Heart right ventricle (tissue), 16 donors: ENCODE results near the gene ALKBH3. TPM values are rescaled to one million over a fixed set of nuclear protein-coding genes. Genes with fewer than 3 reads are reported as not detected.

ENCODE experiments used
- ATAC-seq, 8 donors: fragments of 200-7000 bp; cut with Tn5 transposase; one replicate each; pipeline ENCODE4 v1.9.1; 2020; ENCODE audit warnings: mild to moderate bottlenecking in 8 of 8, moderate library complexity in 8 of 8, moderate number of reproducible peaks in 1 of 8
- DNase-seq, 2 donors: peaks; one replicate each; pipeline ENCODE4 v3.0.0-alpha.2; 2020
- H3K27ac ChIP-seq, 10 donors: fragments of 200-600 bp; sonication (generic) in 2 of 10; one replicate each; pipeline versions ENCODE4 v1.5.0 to v1.8.0; 2020 to 2022; ENCODE audit warnings: mild to moderate bottlenecking in 3 of 10
- H3K27me3 ChIP-seq, 7 donors: fragments of 200-600 bp; one replicate each; pipeline ENCODE4 v1.8.0; 2021 to 2022; ENCODE audit warnings: mild to moderate bottlenecking in 2 of 7
- H3K36me3 ChIP-seq, 9 donors: fragments of 200-600 bp; sonication (generic) in 1 of 9; one replicate each; pipeline versions ENCODE4 v1.5.0 to v1.8.0; 2020 to 2022; ENCODE audit warnings: mild to moderate bottlenecking in 2 of 9
- H3K4me1 ChIP-seq, 9 donors: fragments of 200-600 bp; sonication (generic) in 1 of 9; one replicate each; pipeline versions ENCODE4 v1.5.0 to v1.8.0; 2020 to 2022; ENCODE audit warnings: mild to moderate bottlenecking in 4 of 9
- H3K4me3 ChIP-seq, 10 donors: fragments of 200-600 bp; sonication (generic) in 2 of 10; one replicate each; pipeline versions ENCODE4 v1.5.0 to v1.8.0; 2020 to 2022; ENCODE audit warnings: mild to moderate bottlenecking in 7 of 10, moderate library complexity in 2 of 10
- H3K9me3 ChIP-seq, 11 donors: fragments of 200-600 bp in 10 of 11; sonication (generic) in 2 of 11; one replicate each; pipeline versions ENCODE4 v1.5.0 to v1.8.0; 2013 to 2022; ENCODE audit warnings: mild to moderate bottlenecking in 2 of 11, control low read depth in 1 of 11, moderate library complexity in 1 of 11
- WGBS, 2 donors: extraction: QIAGEN DNeasy Blood & Tissue Kit; methylation state at CpG; one replicate each; pipeline ENCODE4 v1.1.7; 2013; ENCODE audit warnings: inconsistent platforms in 1 of 2; 5-methylcytosine and 5-hydroxymethylcytosine counted together
- intact Hi-C, 10 donors: fragments of 100-400 bp; cut with DNase I; formaldehyde crosslinking; loops; one replicate each; pipeline versions ENCODE4 v1.11.1 to v1.14.2; 2022
- polyA plus RNA-seq, 2 donors: library from polyadenylated mRNA; stranded (reverse); fragments of 200-250 nt; gene quantifications; one replicate each; pipeline ENCODE4 v1.2.3, GENCODE V29; 2013
- total RNA-seq, 10 donors: library from RNA; stranded (reverse); fragmentation: NEBNext Ultra II Directional in 3 of 10; extraction: Animal tissue kit (Norgen Biotek cat#: 25700) in 3 of 10; gene quantifications; one replicate each; pipeline versions ENCODE4 v1.2.1 to v1.2.4, GENCODE V29; 2021 to 2023
- TF ChIP-seq, protein P1 (sequence below), 9 donors: fragments of 200-600 bp; sonication (generic) in 2 of 9; IDR thresholded peaks; one replicate each; pipeline versions ENCODE4 v1.5.0 to v1.8.0; 2021 to 2022; ENCODE audit warnings: antibody characterized with exemption in 9 of 9, mild to moderate bottlenecking in 5 of 9, moderate library complexity in 1 of 9
- donor health status: Arrhythmogenic right ventricular cardiomyopathy.
- donor health status: ischemic (EF 13 %, LVEDD 7.1; RV severe dilation, severe dysfunction).
- donor health status: healthy with polysubstance abuse.
- donor health status: DM: no; HTN: yes; CAD: no.
- donor health status: DM: no; HTN: no; CAD: no.
- donor health status: ischemic (EF 25% LVEDD 6.9; RV normal size, moderate dysfunction).
- donor health status: ischemic (EF 25% LVEDD 5.7; RV mildly dilated, moderate dysfunction).
- donor health status: healthy.
- donor health status: DM: yes; HTN: yes; CAD: no.
- donor health status: Ischemic cardiomyopathy.
- donor health status: ischemic (EF 35%, LVEDD 5.7; RV mildly dilated, moderate dysfunction).
- donor health status: nonischemic (EF 11% LVEDD 7.7; RV severe dilation, severe dysfunction).
- donor health status: DM: yes; HTN: yes; CAD: no.
- donor health status: PGD.
- donor health status: ischemic (EF 29% LVEDD 5.4; RV normal size, mild dysfunction).
- donor health status: nonischemic (EF 23%, LVEDD 6.1; RV moderate dilation, normal function).

The ALKBH3 gene
- total and polyA plus RNA-seq, 12 donors, result 9.2 to 20.5 (median 18.4) TPM

DNA sequence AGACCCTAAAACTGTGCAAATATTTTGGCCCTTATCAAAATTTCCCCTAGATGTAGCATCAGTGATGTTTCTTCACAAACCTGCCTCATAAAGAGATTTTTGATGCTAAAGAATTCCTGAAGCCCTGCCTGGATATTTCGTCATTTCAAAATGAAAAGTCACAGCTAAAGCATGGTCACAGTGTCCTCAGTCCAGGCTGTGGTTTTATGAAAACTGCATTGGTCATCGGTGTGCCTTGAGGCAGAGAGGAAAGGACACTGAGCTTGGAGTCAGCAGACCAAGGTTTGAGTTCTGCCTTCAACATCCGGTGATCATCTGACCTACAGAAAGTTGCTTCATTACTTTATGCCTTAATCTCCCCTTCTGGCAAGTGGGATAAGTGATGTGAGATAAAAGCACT lies 34.8 kb upstream of the ALKBH3 start:
- intact Hi-C loops, result loop anchor here in 1 of 10 donors (10.0 kb wide), 1 partner anchor 271 kb away; no protein-coding TSS in a partner anchor
- TF ChIP-seq, protein P1, sequence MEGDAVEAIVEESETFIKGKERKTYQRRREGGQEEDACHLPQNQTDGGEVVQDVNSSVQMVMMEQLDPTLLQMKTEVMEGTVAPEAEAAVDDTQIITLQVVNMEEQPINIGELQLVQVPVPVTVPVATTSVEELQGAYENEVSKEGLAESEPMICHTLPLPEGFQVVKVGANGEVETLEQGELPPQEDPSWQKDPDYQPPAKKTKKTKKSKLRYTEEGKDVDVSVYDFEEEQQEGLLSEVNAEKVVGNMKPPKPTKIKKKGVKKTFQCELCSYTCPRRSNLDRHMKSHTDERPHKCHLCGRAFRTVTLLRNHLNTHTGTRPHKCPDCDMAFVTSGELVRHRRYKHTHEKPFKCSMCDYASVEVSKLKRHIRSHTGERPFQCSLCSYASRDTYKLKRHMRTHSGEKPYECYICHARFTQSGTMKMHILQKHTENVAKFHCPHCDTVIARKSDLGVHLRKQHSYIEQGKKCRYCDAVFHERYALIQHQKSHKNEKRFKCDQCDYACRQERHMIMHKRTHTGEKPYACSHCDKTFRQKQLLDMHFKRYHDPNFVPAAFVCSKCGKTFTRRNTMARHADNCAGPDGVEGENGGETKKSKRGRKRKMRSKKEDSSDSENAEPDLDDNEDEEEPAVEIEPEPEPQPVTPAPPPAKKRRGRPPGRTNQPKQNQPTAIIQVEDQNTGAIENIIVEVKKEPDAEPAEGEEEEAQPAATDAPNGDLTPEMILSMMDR (IDR thresholded peaks at IDR 0.05), result no peak
- WGBS, 2 donors, result 97% methylated on average over 3 of the region's 3 CpGs
- Histone ChIP-seq H3K4me1 (no peaks in the 10 kb centered on the region), H3K36me3 (peaks cover 0 to 20% (median 0%) of the 10 kb centered on the region in 9 donors), H3K27me3 (no peaks in the 10 kb centered on the region), H3K9me3 (no peaks in the 10 kb centered on the region), H3K4me3 (no peak overlapping the region), H3K27ac (no peak overlapping the region)
- ATAC-seq (no peak), DNase-seq (no peak)

DNA sequence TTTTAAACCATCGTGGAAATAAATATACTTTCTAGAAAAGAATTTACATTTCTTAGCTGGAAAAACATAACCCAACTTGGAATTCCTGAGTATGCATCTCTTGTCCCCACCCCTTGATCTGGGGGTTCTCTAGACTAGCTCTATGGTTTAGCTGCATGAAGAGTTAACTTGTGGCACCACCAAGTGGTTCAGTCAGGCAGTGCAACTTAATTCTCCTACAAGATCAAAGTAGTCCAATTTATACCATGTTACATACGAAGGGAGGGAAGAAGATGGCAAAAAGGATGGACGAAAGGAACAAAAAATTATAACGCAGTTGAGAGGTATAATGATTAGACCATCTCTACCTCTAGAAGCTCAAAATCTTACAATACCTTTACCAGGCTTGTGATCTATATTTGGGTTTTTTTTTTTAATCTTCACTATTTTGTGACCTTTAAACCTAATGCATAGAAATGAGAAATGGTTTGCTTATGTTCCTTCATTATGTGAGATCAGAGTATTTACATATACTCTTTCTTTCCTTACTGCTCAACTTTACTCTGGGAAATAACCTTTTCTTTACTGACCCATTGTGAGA lies 28.5 kb upstream of the ALKBH3 start:
- no peak overlapping the region for H3K4me3 ChIP-seq
- no peaks in the 10 kb centered on the region for H3K4me1 ChIP-seq
- no peak overlapping the region for H3K27ac ChIP-seq
- no peaks in the 10 kb centered on the region for H3K27me3 ChIP-seq
- peaks cover 0 to 39% (median 11%) of the 10 kb centered on the region in 9 donors for H3K36me3 ChIP-seq
- 18 to 29% methylated on average over 4 of the region's 4 CpGs for WGBS, 2 donors
- no peaks in the 10 kb centered on the region for H3K9me3 ChIP-seq
- intact Hi-C loops, result loop anchor here in 4 of 10 donors (5.0 to 10.0 kb wide), 3 partner anchors 275 to 347 kb away; no protein-coding TSS in a partner anchor
- peak in 1 of 2 donors; percentile 46 for DNase-seq
- peak in 3 of 8 donors; percentile 38 to 74 (median 59) for ATAC-seq
- TF ChIP-seq, protein P1 (IDR thresholded peaks at IDR 0.05), result peak; percentile 60 to 83 (median 78)

DNA sequence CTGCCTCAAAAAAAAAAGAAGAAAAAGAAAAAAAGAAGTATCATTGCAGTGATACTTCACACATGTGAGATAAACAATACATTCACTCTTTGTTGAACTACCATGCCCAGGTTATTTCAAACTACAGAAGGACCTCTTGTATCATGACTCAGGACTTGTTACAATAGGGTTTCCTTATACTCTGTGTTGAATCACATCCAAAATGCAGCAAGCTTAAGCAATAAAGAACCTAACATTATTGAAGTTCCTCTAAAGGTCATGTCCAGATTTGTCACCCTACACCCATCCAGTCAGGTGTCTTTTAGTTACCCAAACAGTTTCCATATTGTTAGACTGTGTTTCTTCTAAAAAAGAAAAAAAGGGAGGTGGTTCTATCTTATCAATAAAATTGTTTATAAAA lies 26.9 kb upstream of the ALKBH3 start:
- Histone ChIP-seq H3K36me3 (peaks cover 0 to 42% (median 11%) of the 10 kb centered on the region in 9 donors), H3K27me3 (no peaks in the 10 kb centered on the region), H3K9me3 (no peaks in the 10 kb centered on the region), H3K27ac (no peak overlapping the region), H3K4me1 (no peaks in the 10 kb centered on the region), H3K4me3 (no peak overlapping the region)
- TF ChIP-seq, protein P1 (IDR thresholded peaks at IDR 0.05), result no peak
- DNase-seq (no peak), ATAC-seq (no peak)
- intact Hi-C loops, result loop anchor here in 4 of 10 donors (5.0 to 10.0 kb wide), 3 partner anchors 276 to 349 kb away; no protein-coding TSS in a partner anchor

DNA sequence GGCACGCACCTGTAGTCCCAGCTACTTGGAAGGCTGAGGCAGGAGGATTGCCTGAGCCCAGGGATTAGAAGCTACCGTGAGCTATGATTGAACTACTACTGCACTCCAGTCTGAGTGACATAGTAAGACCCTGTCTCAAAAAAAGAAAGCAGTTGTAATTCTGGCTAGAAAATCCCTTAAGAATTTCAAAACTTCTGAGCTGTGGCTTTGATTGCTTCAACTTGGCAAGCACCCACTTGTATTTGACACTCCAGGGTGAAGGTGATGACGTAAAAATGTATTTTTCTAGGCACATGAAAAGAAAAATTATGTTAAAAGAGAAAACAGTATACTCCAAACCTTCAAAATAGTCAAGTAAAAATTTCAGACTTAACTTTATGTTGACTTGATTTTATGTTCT lies 23.6 kb upstream of the ALKBH3 start:
- intact Hi-C loops, result loop anchor here in 2 of 10 donors (10.0 kb wide), 2 partner anchors 302 to 352 kb away; no protein-coding TSS in a partner anchor
- Histone ChIP-seq H3K36me3 (peaks cover 0 to 42% (median 11%) of the 10 kb centered on the region in 9 donors), H3K4me1 (no peaks in the 10 kb centered on the region), H3K27me3 (no peaks in the 10 kb centered on the region), H3K4me3 (no peak overlapping the region), H3K9me3 (peaks cover 0 to 16% (median 6%) of the 10 kb centered on the region in 11 donors), H3K27ac (no peak overlapping the region)
- TF ChIP-seq, protein P1 (IDR thresholded peaks at IDR 0.05), result no peak
- 95 to 97% methylated on average over 3 of the region's 3 CpGs for WGBS, 2 donors
- DNase-seq (no peak), ATAC-seq (no peak)
